Kidney epithelial cell (primary cell): ENCODE results near the gene GAGE12J. TPM values are rescaled to one million over a fixed set of nuclear protein-coding genes. Genes with fewer than 3 reads are reported as not detected.
"Not testable (repeated sequence)": the region's sequence is repeated elsewhere in the genome, so short reads cannot be mapped to it uniquely, and the experiment has no call there.

Source experiments
- DNase-seq: peaks from one replicate; pipeline ENCODE4 v3.0.0-alpha.2; 2010; ENCODE audit warnings: low read depth
- H3K27me3 ChIP-seq: 2 replicates; pipeline ENCODE4 v1.6.0; 2011; ENCODE audit warnings: low read length; ENCODE audit not compliant: control insufficient read depth, insufficient read depth
- H3K36me3 ChIP-seq: 2 replicates; pipeline ENCODE4 v1.5.1; 2011; ENCODE audit warnings: low read length; ENCODE audit not compliant: control insufficient read depth, insufficient read depth
- H3K4me3 ChIP-seq: 2 replicates; pipeline ENCODE4 v1.5.1; 2011; ENCODE audit warnings: low read depth, mild to moderate bottlenecking, control low read depth, low read length
- total RNA-seq: library from RNA; depleted of rRNA; stranded (reverse); fragments of >200 nt; gene quantifications from 2 replicates; pipeline ENCODE4 v1.2.3, GENCODE V29; 2015
- TF ChIP-seq, protein P1 (sequence below): IDR thresholded peaks from 2 replicates; pipeline ENCODE4 v1.5.1; 2011; ENCODE audit warnings: mild to moderate bottlenecking, moderate library complexity, low read length, control low read depth, inconsistent platforms; ENCODE audit not compliant: insufficient read depth, poor library complexity, severe bottlenecking

The GAGE12J gene
- total RNA-seq = not detected in 2 replicates

DNA sequence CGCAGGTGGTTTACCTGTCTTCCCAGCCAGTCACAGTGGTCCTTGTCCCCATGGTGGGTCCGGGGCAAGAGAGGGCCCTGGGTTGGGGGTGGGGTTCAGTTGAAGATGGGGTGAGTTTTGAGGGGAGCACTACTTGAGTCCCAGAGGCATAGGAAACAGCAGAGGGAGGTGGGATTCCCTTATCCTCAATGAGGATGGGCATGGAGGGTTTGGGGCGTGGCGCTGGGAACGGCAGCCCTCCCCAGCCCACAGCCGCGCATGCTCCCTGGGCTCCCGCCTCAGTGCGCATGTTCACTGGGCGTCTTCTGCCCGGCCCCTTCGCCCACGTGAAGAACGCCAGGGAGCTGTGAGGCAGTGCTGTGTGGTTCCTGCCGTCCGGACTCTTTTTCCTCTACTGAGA, at the start of gene GAGE12J:
TSS of gene GAGE12J (plus strand) at position 301 of the 400 bp plus-strand sequence. CDS start 1,157 bp downstream, outside the sequence.
- not testable (repeated sequence) for H3K36me3 ChIP-seq, DNase-seq, H3K4me3 ChIP-seq, H3K27me3 ChIP-seq

DNA sequence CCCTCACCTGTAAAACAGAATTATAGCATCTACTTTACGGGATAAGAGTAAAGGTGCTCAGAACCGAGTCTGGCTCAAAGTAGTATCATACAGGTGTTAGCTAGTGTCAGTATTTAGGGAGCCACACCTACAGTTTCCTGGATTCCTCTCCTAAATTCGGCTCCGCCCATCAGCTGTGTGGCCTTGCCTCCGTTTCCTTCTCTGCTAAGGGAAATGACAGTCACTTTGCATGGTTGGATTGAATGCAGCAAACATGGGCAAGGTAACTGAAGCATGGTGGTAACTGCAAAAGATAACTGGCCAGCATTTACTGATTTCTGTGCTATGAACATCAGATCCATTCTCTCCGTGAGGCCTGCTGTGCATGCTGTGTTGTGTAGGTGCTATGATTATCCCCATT, 49.4 kb upstream of the GAGE12J start:
- TF ChIP-seq, protein P1, sequence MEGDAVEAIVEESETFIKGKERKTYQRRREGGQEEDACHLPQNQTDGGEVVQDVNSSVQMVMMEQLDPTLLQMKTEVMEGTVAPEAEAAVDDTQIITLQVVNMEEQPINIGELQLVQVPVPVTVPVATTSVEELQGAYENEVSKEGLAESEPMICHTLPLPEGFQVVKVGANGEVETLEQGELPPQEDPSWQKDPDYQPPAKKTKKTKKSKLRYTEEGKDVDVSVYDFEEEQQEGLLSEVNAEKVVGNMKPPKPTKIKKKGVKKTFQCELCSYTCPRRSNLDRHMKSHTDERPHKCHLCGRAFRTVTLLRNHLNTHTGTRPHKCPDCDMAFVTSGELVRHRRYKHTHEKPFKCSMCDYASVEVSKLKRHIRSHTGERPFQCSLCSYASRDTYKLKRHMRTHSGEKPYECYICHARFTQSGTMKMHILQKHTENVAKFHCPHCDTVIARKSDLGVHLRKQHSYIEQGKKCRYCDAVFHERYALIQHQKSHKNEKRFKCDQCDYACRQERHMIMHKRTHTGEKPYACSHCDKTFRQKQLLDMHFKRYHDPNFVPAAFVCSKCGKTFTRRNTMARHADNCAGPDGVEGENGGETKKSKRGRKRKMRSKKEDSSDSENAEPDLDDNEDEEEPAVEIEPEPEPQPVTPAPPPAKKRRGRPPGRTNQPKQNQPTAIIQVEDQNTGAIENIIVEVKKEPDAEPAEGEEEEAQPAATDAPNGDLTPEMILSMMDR = no peak
- Histone ChIP-seq H3K4me3 (no peak overlapping the region), H3K27me3 (no peaks in the 10 kb centered on the region), H3K36me3 (no peaks in the 10 kb centered on the region)
- DNase-seq = no peak

DNA sequence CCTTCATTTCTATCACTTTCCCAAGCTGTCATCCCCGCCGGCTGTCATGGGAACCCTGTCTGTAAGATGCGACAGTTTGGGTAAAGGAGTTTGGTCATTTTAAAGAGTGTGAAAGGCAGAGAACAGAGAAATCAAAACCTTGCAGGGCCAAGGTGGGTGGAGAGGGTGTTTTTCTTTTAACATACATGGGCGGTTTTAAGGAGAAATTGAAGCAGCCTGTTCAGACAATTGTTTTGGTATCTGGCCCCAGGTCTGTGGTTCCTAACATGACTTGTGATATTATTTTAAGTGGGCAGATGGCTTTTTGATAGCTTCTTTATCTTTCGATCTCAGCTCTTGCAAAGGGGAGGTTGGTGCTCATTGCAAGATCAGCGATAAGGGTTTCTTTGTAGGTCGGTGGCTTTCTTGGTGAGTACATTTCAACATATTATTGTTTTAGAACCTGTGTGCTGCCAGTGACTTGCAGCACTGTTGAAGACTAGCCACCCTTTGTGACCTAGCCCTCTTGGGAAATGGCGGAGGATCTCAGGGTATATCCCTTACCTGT, 48.6 kb upstream of the GAGE12J start:
- no peak overlapping the region for H3K4me3 ChIP-seq
- TF ChIP-seq, protein P1 = no peak
- H3K27me3 ChIP-seq = no peaks in the 10 kb centered on the region
- no peak for DNase-seq
- no peaks in the 10 kb centered on the region for H3K36me3 ChIP-seq

DNA sequence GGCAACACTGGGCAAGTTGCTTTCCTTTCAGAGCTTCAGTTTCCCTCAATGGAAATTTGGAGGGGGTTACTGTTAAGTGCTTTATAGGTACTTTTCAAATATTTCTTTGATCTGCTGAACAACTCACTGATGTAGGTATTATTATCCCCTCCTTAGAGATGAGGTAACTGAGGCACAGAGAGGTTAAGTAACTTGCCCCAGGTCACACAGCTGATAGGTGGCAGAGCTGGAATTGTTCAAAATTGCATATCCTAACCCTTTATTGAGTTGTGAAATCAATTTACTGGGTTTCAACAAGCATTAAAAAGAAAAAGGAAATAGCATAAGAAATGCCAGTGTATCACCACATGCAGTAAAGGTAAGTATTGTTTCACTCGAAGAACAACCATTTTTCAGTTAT, 45.6 kb upstream of the GAGE12J start:
- no peak overlapping the region for H3K4me3 ChIP-seq
- H3K36me3 ChIP-seq = no peaks in the 10 kb centered on the region
- TF ChIP-seq, protein P1 = no peak
- no peaks in the 10 kb centered on the region for H3K27me3 ChIP-seq
- no peak for DNase-seq

- Histone ChIP-seq H3K4me3 (no peak overlapping the region), H3K36me3 (no peaks in the 10 kb centered on the region), H3K27me3 (no peaks in the 10 kb centered on the region)
- TF ChIP-seq, protein P1 = no peak
- no peak for DNase-seq
These were observed 44.9 kb upstream of the GAGE12J start for GRCh38 chrX:49276671-49277534.

DNA sequence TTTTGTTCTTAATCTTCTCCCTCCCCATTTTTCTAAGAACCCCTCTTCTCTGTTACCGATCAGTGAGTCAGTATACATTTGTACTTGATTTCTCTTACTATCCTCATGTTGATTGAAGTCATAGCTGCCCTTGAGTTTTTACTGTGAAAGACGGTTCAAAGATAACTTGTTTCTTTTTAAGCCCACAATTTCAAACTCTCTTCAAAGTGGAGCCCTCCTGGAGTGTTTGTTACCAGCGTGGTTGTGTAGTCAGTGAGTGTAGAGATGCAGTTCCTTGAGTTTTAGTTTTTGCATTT, 44.4 kb upstream of the GAGE12J start:
- Histone ChIP-seq H3K36me3 (no peaks in the 10 kb centered on the region), H3K27me3 (no peaks in the 10 kb centered on the region), H3K4me3 (no peak overlapping the region)
- no peak for DNase-seq
- TF ChIP-seq, protein P1 = no peak
